Natural killer cell (primary cell): ENCODE measurements around the gene PRKACA. TPM values are rescaled to one million over a fixed set of nuclear protein-coding genes. Genes with fewer than 3 reads are reported as not detected.

ENCODE experiments used
- ATAC-seq, 3 donors: fragments of 150-1000 bp in 2 of 3; fragments of 200-7000 bp in 1 of 3; cut with Tn5 transposase; 1 replicate in 1 of 3; 2 replicates in 2 of 3; pipeline ENCODE4 v1.10.0; 2021; ENCODE audit warnings: mild to moderate bottlenecking in 2 of 3, moderate library complexity in 2 of 3
- DNase-seq, 2 donors: peaks; one replicate each; pipeline versions ENCODE4 v3.0.0 to v3.0.0-alpha.2; 2013 to 2021; ENCODE audit warnings: mixed read lengths in 1 of 2
- H3K27ac ChIP-seq: one replicate; pipeline ENCODE4 v1.5.1; 2013; ENCODE audit warnings: mild to moderate bottlenecking, low read length
- H3K27me3 ChIP-seq: one replicate; pipeline ENCODE4 v1.6.1; 2013; ENCODE audit warnings: low read length; ENCODE audit not compliant: control insufficient read depth, insufficient read depth
- H3K36me3 ChIP-seq: one replicate; pipeline ENCODE4 v1.6.1; 2013; ENCODE audit warnings: low read length; ENCODE audit not compliant: control insufficient read depth, insufficient read depth
- H3K4me1 ChIP-seq: one replicate; pipeline ENCODE4 v1.6.1; 2013; ENCODE audit warnings: low read length; ENCODE audit not compliant: control insufficient read depth, insufficient read depth
- H3K4me3 ChIP-seq: one replicate; pipeline ENCODE4 v1.5.1; 2013; ENCODE audit warnings: low read length
- H3K9me3 ChIP-seq: one replicate; pipeline ENCODE4 v1.6.1; 2013; ENCODE audit warnings: low read length; ENCODE audit not compliant: control insufficient read depth, insufficient read depth
- H3K27ac Mint-ChIP-seq, 2 donors: one replicate each; pipeline ENCODE4 v1.8.0; 2022; ENCODE audit warnings: mild to moderate bottlenecking in 2 of 2, mixed read lengths in 2 of 2, moderate library complexity in 1 of 2
- H3K27me3 Mint-ChIP-seq, 2 donors: one replicate each; pipeline ENCODE4 v1.8.0; 2022; ENCODE audit warnings: low read depth in 2 of 2, mixed read lengths in 2 of 2
- H3K36me3 Mint-ChIP-seq: one replicate; pipeline ENCODE4 v1.8.0; 2022; ENCODE audit warnings: mixed read lengths
- H3K4me1 Mint-ChIP-seq, 2 donors: one replicate each; pipeline ENCODE4 v1.8.0; 2022; ENCODE audit warnings: mixed read lengths in 2 of 2
- H3K4me3 Mint-ChIP-seq: one replicate; pipeline ENCODE4 v1.8.0; 2022; ENCODE audit warnings: mild to moderate bottlenecking, moderate library complexity, mixed read lengths
- H3K9me3 Mint-ChIP-seq, 2 donors: one replicate each; pipeline ENCODE4 v1.8.0; 2022; ENCODE audit warnings: mixed read lengths in 2 of 2
- CTCF ChIP-seq: fragments of 200-600 bp; IDR thresholded peaks from one replicate; pipeline ENCODE4 v1.8.0; 2022; ENCODE audit warnings: antibody characterized with exemption
- WGBS: methylation state at CpG from one replicate; pipeline ENCODE4 v1.1.7; 2013; ENCODE audit warnings: missing lambda C conversion rate; ENCODE audit not compliant: insufficient coverage; 5-methylcytosine and 5-hydroxymethylcytosine counted together
- intact Hi-C: fragments of 100-400 bp; cut with micrococcal nuclease; formaldehyde crosslinking; loops from one replicate; pipeline ENCODE4 v1.14.2; 2022
- total RNA-seq, 4 donors: library from RNA; stranded (reverse); fragments of 120-200 nt in 1 of 4; gene quantifications; one replicate each; pipeline versions ENCODE4 v1.2.3 to v1.2.4, GENCODE V29; 2013 to 2022

Gene PRKACA
- total RNA-seq, 3 donors from 2014 or later (not counting 1 experiment from before 2014, with no cell fraction given), result 68.6 to 71.8 (median 69.3) TPM

GRCh38 chr19:14059652-14060155, 57.9 kb downstream of the PRKACA start:
- no peaks in the 10 kb centered on the region for H3K36me3 ChIP-seq
- no peak overlapping the region for H3K27ac ChIP-seq
- H3K4me1 ChIP-seq, result peaks cover 21% of the 10 kb centered on the region
- intact Hi-C loops, result no loop called here
- Mint-ChIP-seq H3K27ac (no peak overlapping the region), H3K27me3 (peaks cover 20 to 30% of the 10 kb centered on the region in 2 donors), H3K4me1 (peaks cover 9 to 15% of the 10 kb centered on the region in 2 donors), H3K36me3 (no peaks in the 10 kb centered on the region), H3K9me3 (no peaks in the 10 kb centered on the region), H3K4me3 (no peak overlapping the region)
- DNase-seq (no peak), ATAC-seq (no peak)
- no peak overlapping the region for H3K4me3 ChIP-seq
- H3K9me3 ChIP-seq, result no peaks in the 10 kb centered on the region
- 61% methylated on average over 7 of the region's 8 CpGs for WGBS
- no peak for TF ChIP-seq CTCF
- peaks cover 20% of the 10 kb centered on the region for H3K27me3 ChIP-seq

GRCh38 chr19:14059093-14059480, 58.5 kb downstream of the PRKACA start:
- Mint-ChIP-seq H3K4me1 (peaks cover 9 to 18% of the 10 kb centered on the region in 2 donors), H3K27me3 (peaks cover 20 to 30% of the 10 kb centered on the region in 2 donors), H3K36me3 (no peaks in the 10 kb centered on the region), H3K27ac (peak overlapping the region in 1 of 2 donors; percentile 17), H3K4me3 (no peak overlapping the region), H3K9me3 (no peaks in the 10 kb centered on the region)
- TF ChIP-seq CTCF, result peak; percentile 61
- DNase-seq (peak; percentile 46 to 75), ATAC-seq (peak in 2 of 3 donors; percentile 63 to 73)
- H3K36me3 ChIP-seq, result no peaks in the 10 kb centered on the region
- no peak overlapping the region for H3K4me3 ChIP-seq
- H3K27me3 ChIP-seq, result peaks cover 20% of the 10 kb centered on the region
- peaks cover 21% of the 10 kb centered on the region for H3K4me1 ChIP-seq
- H3K9me3 ChIP-seq, result no peaks in the 10 kb centered on the region
- intact Hi-C loops, result no loop called here
- H3K27ac ChIP-seq, result no peak overlapping the region
- WGBS, result 24% methylated on average over 15 of the region's 15 CpGs

- ATAC-seq, result no peak
- intact Hi-C loops, result no loop called here
These were observed 59.1 kb downstream of the PRKACA start for GRCh38 chr19:14058182-14059092.

More at GRCh38 chr19:14058182-14059092, 59.1 kb downstream of the PRKACA start:
- no peaks in the 10 kb centered on the region for H3K36me3 Mint-ChIP-seq
- Histone ChIP-seq H3K27ac (no peak overlapping the region), H3K36me3 (no peaks in the 10 kb centered on the region), H3K4me1 (peaks cover 21% of the 10 kb centered on the region), H3K27me3 (peaks cover 20% of the 10 kb centered on the region), H3K4me3 (no peak overlapping the region), H3K9me3 (no peaks in the 10 kb centered on the region)
- H3K4me1 Mint-ChIP-seq, result peaks cover 9 to 22% of the 10 kb centered on the region in 2 donors
- no peaks in the 10 kb centered on the region for H3K9me3 Mint-ChIP-seq
- peaks cover 20 to 30% of the 10 kb centered on the region in 2 donors for H3K27me3 Mint-ChIP-seq
- H3K27ac Mint-ChIP-seq, result peak overlapping the region in 1 of 2 donors; percentile 17
- peak overlapping the region; percentile 45 for H3K4me3 Mint-ChIP-seq
- no peak for DNase-seq
- WGBS, result 24% methylated on average over 17 of the region's 17 CpGs
- TF ChIP-seq CTCF, result no peak
